Measurements from ENCODE around the gene SLCO2A1. TPM values are rescaled to one million over a fixed set of nuclear protein-coding genes. Genes with fewer than 3 reads are reported as not detected.

SLCO2A1 gene
- total RNA-seq, 3 donors from 2014 or later, result 34.3 to 72.2 (median 67.7) TPM

DNA sequence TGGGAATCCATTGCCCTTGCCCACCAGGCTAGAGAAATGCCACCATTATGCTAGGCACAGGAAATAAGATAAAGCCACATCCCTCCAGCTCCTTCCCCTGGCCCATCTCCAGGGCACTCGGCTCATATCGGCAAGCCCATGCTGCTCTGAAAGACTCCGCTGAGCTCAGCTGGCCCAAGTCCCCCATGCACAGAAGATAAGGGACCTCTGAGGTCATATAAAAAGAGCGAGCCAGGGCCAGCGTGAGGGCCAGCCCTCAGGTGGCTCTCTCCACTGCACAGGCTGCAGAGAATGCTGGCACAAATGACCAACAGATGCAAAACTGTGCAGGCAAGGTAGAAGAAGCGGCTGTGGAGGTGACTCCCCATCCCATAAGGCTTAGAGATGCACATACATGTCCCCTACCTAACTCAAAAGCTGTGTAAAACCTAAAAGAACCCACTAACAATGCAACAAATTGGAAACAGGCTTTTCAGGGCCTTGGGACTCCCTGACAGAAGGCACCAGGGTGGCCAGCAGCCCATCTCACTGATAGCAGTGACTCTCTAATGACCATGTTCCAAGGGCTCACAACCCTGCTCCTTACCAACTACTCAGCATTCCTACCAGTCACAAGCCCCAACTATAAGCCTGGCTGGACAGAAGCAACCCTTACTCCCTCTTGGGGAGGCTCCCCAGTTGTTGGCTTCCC, 137.0 kb downstream of the SLCO2A1 start:
- DNase-seq (no peak), ATAC-seq (no peak)
- Histone ChIP-seq H3K4me3 (no peak overlapping the region), H3K36me3 (ENCODE audit: low read depth) (no peaks in the 10 kb centered on the region), H3K9me3 (no peaks in the 10 kb centered on the region), H3K4me1 (ENCODE audit: low read depth) (peaks cover 17% of the 10 kb centered on the region)
- TF ChIP-seq, protein P1, sequence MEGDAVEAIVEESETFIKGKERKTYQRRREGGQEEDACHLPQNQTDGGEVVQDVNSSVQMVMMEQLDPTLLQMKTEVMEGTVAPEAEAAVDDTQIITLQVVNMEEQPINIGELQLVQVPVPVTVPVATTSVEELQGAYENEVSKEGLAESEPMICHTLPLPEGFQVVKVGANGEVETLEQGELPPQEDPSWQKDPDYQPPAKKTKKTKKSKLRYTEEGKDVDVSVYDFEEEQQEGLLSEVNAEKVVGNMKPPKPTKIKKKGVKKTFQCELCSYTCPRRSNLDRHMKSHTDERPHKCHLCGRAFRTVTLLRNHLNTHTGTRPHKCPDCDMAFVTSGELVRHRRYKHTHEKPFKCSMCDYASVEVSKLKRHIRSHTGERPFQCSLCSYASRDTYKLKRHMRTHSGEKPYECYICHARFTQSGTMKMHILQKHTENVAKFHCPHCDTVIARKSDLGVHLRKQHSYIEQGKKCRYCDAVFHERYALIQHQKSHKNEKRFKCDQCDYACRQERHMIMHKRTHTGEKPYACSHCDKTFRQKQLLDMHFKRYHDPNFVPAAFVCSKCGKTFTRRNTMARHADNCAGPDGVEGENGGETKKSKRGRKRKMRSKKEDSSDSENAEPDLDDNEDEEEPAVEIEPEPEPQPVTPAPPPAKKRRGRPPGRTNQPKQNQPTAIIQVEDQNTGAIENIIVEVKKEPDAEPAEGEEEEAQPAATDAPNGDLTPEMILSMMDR (IDR thresholded peaks at IDR 0.05), result no peak
- intact Hi-C loops (cut with DNase I, micrococcal nuclease), result no loop called here

GRCh38 chr3:133891662-133892378, 137.9 kb downstream of the SLCO2A1 start:
- intact Hi-C loops (cut with DNase I, micrococcal nuclease), result no loop called here
- Histone ChIP-seq H3K9me3 (no peaks in the 10 kb centered on the region), H3K4me3 (no peak overlapping the region), H3K4me1 (ENCODE audit: low read depth) (peaks cover 17% of the 10 kb centered on the region), H3K36me3 (ENCODE audit: low read depth) (no peaks in the 10 kb centered on the region)
- TF ChIP-seq, protein P1 (IDR thresholded peaks at IDR 0.05), result no peak
- DNase-seq (no peak), ATAC-seq (no peak)

- TF ChIP-seq, protein P1 (IDR thresholded peaks at IDR 0.05), result no peak
- no peak for ATAC-seq
- intact Hi-C loops (cut with DNase I, micrococcal nuclease), result no loop called here
- DNase-seq, result no peak
- H3K4me1 ChIP-seq (ENCODE audit: low read depth), result peaks cover 15% of the 10 kb centered on the region
- H3K4me3 ChIP-seq, result no peak overlapping the region
- H3K36me3 ChIP-seq (ENCODE audit: low read depth), result no peaks in the 10 kb centered on the region
- no peaks in the 10 kb centered on the region for H3K9me3 ChIP-seq
These were observed 138.6 kb downstream of the SLCO2A1 start for GRCh38 chr3:133890972-133891644.

GRCh38 chr3:133890037-133890436, 139.7 kb downstream of the SLCO2A1 start:
- DNase-seq (no peak), ATAC-seq (no peak)
- Histone ChIP-seq H3K9me3 (no peaks in the 10 kb centered on the region), H3K4me3 (no peak overlapping the region), H3K4me1 (ENCODE audit: low read depth) (peaks cover 6% of the 10 kb centered on the region), H3K36me3 (ENCODE audit: low read depth) (no peaks in the 10 kb centered on the region)
- intact Hi-C loops (cut with DNase I, micrococcal nuclease), result no loop called here
- TF ChIP-seq, protein P1 (IDR thresholded peaks at IDR 0.05), result no peak

GRCh38 chr3:133888726-133889340, 140.9 kb downstream of the SLCO2A1 start:
- Histone ChIP-seq H3K4me3 (no peak overlapping the region), H3K4me1 (ENCODE audit: low read depth) (no peaks in the 10 kb centered on the region), H3K9me3 (no peaks in the 10 kb centered on the region), H3K36me3 (ENCODE audit: low read depth) (no peaks in the 10 kb centered on the region)
- TF ChIP-seq, protein P1 (IDR thresholded peaks at IDR 0.05), result no peak
- ATAC-seq (no peak), DNase-seq (no peak)
- intact Hi-C loops (cut with DNase I, micrococcal nuclease), result no loop called here

All from mucosa of descending colon (tissue), 3 donors.